KOPT-K1 (cell line): Measurements from ENCODE around the gene HOXA9.

Experiments
- H3K27ac ChIP-seq: fragments of 200-600 bp; sonication (generic); 2 replicates; pipeline ENCODE4 v1.5.1; 2016; ENCODE audit warnings: antibody characterized with exemption, mild to moderate bottlenecking, low read depth, low read length; ENCODE audit not compliant: poor library complexity, severe bottlenecking
- H3K36me3 ChIP-seq: fragments of 200-600 bp; sonication (generic); 2 replicates; pipeline ENCODE4 v1.5.1; 2017; ENCODE audit warnings: antibody characterized with exemption, mild to moderate bottlenecking, low read length, moderate library complexity; ENCODE audit not compliant: insufficient read depth
- H3K9me3 ChIP-seq: fragments of 200-600 bp; sonication (generic); 2 replicates; pipeline ENCODE4 v1.5.1; 2017; ENCODE audit warnings: antibody characterized with exemption, low read length, mild to moderate bottlenecking; ENCODE audit not compliant: insufficient read depth, poor library complexity, severe bottlenecking

Gene HOXA9

GRCh38 chr7:27158436-27159265 is 6.7 kb downstream of the HOXA9 start:
- H3K36me3 ChIP-seq = no peaks in the 10 kb centered on the region
- H3K9me3 ChIP-seq = peaks cover 37% of the 10 kb centered on the region
- H3K27ac ChIP-seq = no peak overlapping the region

- Histone ChIP-seq H3K36me3 (no peaks in the 10 kb centered on the region), H3K9me3 (peaks cover 37% of the 10 kb centered on the region), H3K27ac (no peak overlapping the region)
These were observed 7.5 kb downstream of the HOXA9 start for GRCh38 chr7:27157702-27158431.

DNA sequence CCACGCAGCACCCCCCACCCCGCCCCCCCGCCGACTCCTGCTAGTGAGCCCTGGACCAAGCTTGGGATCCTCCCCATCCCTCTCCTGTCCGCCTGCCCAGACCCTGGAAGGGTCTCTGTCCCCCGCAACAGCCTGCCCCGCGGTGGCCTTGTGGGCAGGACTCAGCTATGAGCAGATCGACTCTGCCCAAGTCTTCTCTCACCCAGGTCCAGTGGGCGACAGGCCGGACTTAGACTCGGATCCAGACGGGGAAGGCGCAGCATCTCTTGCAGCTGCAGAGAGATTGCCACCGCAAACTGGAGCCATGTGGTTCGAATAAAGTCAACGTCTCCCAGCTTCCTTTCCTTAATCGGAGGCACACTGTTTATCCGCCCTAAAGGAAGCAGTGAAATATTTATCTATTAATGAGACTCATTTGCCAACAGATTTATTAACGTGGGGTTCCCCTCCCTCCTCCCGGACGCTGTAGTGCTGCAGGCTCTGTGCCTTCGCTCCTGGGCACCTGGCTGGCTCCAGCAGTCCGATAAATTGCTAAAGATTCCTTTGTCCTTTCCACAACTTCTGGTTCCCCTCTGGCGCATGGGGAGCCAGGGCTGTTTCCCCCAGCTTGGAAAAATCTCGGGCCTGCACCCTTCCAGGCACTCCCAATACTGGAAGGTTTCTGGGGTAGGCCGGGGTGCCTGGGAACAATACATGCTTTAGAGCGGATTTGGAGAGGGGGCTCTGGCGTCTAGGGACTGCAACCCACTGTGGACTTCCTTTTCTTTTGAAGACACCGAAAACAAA is 8.2 kb downstream of the HOXA9 start:
- Histone ChIP-seq H3K36me3 (no peaks in the 10 kb centered on the region), H3K9me3 (peaks cover 37% of the 10 kb centered on the region), H3K27ac (no peak overlapping the region)

DNA sequence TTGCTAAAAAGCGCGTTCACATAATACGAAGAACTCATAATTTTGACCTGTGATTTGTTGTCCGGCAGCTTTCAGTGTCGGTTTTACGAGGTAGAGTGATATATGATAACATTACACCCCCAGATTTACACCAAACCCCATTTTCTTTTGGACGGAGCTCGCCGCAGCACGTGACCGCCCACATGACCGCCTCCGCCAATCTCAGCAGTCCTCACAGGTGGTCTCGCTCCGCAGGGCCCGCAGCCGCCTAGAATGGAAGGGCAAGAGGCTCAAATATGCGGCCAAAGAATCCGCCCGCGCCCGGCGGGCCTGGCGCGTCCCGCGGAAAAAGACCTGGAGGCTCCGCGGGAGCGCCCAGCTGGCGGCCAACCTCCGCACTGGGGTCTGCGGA is 8.8 kb downstream of the HOXA9 start, which contains the start of gene HOXA7:
HOXA7 (minus strand) TSS at position 168 of the 391 bp plus-strand sequence; CDS start at position 38, 130 bp downstream.
- no peak within 1 kb of the TSS for H3K27ac ChIP-seq
- H3K36me3 ChIP-seq = no peaks in the 10 kb centered on the region
- peaks cover 37% of the 10 kb centered on the region for H3K9me3 ChIP-seq

- Histone ChIP-seq H3K9me3 (peaks cover 37% of the 10 kb centered on the region), H3K27ac (no peak overlapping the region), H3K36me3 (no peaks in the 10 kb centered on the region)
These were observed 9.4 kb downstream of the HOXA9 start for GRCh38 chr7:27155816-27156507.

DNA sequence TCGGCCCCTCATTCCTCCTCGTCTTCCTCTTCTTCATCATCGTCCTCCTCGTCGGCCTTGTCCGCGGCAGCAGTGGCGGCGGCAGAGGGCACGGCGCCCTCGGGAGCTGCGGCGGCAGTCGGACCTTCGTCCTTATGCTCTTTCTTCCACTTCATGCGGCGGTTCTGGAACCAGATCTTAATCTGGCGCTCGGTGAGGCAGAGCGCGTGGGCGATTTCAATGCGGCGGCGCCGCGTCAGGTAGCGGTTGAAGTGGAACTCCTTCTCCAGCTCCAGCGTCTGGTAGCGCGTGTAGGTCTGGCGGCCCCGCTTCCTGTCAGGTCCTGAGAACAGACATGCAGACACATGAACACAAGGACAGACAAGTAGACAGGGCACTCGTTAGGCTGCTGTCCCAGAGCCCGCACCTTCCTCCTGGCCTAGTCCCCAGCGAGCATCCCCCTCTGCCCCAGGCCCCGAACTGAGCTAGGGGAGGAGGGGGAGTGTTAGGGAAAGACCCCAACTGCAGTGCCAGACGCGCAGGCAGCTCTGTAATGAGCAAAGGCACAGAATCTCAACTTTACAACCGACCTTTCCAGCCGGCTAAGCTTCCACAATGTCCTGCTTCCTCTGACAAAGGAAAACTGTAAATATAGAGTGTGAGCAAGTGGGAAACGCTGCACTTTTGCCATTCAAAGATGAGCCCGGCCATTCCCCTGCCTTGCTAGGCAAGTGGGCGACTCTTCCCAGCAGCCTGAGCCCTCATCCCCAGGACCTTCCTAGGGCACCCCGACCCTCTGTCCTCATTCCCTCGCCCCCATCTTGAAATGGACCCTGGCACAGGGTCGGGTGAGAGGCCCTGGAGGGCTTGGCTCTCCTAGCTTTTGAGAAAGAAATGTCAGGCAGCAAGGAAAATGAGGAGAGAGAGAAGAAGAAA is 10.2 kb downstream of the HOXA9 start:
- Histone ChIP-seq H3K27ac (no peak overlapping the region), H3K36me3 (no peaks in the 10 kb centered on the region), H3K9me3 (peaks cover 37% of the 10 kb centered on the region)

DNA sequence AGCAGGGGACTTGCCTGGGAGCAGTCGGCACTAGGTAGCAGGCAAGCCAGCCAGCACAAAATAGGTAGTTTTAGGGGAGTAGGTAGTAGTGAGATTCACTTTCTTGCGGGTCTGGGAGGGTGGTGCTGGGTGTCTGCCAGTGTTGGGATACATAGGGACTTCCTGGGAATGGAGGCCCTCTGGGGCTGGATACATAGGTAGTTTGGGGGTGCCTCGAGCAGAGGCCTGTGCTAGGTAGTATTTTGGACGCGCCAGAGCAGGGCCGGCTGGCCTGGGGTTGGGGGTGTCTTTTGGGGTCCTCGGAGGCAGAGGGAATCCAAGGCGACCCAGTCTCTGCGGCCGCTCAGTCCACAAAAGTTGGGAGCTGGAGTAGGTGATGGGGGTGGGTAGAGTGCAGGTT is 11.0 kb downstream of the HOXA9 start:
- no peaks in the 10 kb centered on the region for H3K36me3 ChIP-seq
- no peak overlapping the region for H3K27ac ChIP-seq
- H3K9me3 ChIP-seq = peaks cover 37% of the 10 kb centered on the region

GRCh38 chr7:27153526-27153925 is 11.8 kb downstream of the HOXA9 start:
- Histone ChIP-seq H3K36me3 (no peaks in the 10 kb centered on the region), H3K9me3 (peaks cover 35% of the 10 kb centered on the region), H3K27ac (no peak overlapping the region)

GRCh38 chr7:27152816-27153442 is 12.4 kb downstream of the HOXA9 start:
- H3K9me3 ChIP-seq = peaks cover 29% of the 10 kb centered on the region
- H3K36me3 ChIP-seq = no peaks in the 10 kb centered on the region
- no peak overlapping the region for H3K27ac ChIP-seq

GRCh38 chr7:27151931-27152815 is 13.2 kb downstream of the HOXA9 start, which contains the start of gene HOXA3:
TSS of gene HOXA3 (minus strand) at chr7:27152583. CDS start at chr7:27110640, 41,943 bp downstream.
- no peaks in the 10 kb centered on the region for H3K36me3 ChIP-seq
- H3K9me3 ChIP-seq = peaks cover 22% of the 10 kb centered on the region
- H3K27ac ChIP-seq = no peak within 1 kb of the TSS

- Histone ChIP-seq H3K36me3 (no peaks in the 10 kb centered on the region), H3K27ac (no peak overlapping the region), H3K9me3 (peaks cover 16% of the 10 kb centered on the region)
These were observed 13.9 kb downstream of the HOXA9 start for GRCh38 chr7:27151341-27151930.

- Histone ChIP-seq H3K27ac (no peak overlapping the region), H3K9me3 (peaks cover 9% of the 10 kb centered on the region), H3K36me3 (no peaks in the 10 kb centered on the region)
These were observed 14.6 kb downstream of the HOXA9 start for GRCh38 chr7:27150568-27151340.
